Colonic mucosa (tissue), 4 donors: Measurements from ENCODE around the gene TOR1B. TPM values are rescaled to one million over a fixed set of nuclear protein-coding genes. Genes with fewer than 3 reads are reported as not detected.

Source experiments
- DNase-seq: peaks from one replicate; pipeline ENCODE4 v3.0.0-alpha.2; 2020
- H3K27ac ChIP-seq: fragments of 200-600 bp; one replicate; pipeline ENCODE4 v1.8.0; 2021
- H3K27me3 ChIP-seq: fragments of 200-600 bp; one replicate; pipeline ENCODE4 v1.8.0; 2021
- H3K36me3 ChIP-seq: fragments of 200-600 bp; one replicate; pipeline ENCODE4 v1.8.0; 2021
- H3K4me1 ChIP-seq: fragments of 200-600 bp; one replicate; pipeline ENCODE4 v1.8.0; 2021; ENCODE audit warnings: mild to moderate bottlenecking
- H3K4me3 ChIP-seq: fragments of 200-600 bp; one replicate; pipeline ENCODE4 v1.8.0; 2021
- H3K9ac ChIP-seq, 2 donors: one replicate each; pipeline ENCODE4 v1.7.0; 2013; ENCODE audit warnings: control low read depth in 2 of 2, low read depth in 2 of 2, low read length in 2 of 2
- H3K9me3 ChIP-seq: fragments of 200-600 bp; one replicate; pipeline ENCODE4 v1.8.0; 2021
- CTCF ChIP-seq: fragments of 200-600 bp; IDR thresholded peaks from one replicate; pipeline ENCODE4 v1.8.0; 2022; ENCODE audit warnings: antibody characterized with exemption, mild to moderate bottlenecking
- intact Hi-C: fragments of 100-400 bp; cut with DNase I; formaldehyde crosslinking; loops from one replicate; pipeline ENCODE4 v1.14.1; 2022
- total RNA-seq, 2 donors: library from RNA; stranded (reverse); fragmentation: NEBNext Ultra II Directional in 1 of 2; extraction: Animal tissue kit (Norgen Biotek cat#: 25700) in 1 of 2; gene quantifications; one replicate each; pipeline ENCODE4 v1.2.1, GENCODE V29; 2021
- donor health status: healthy.
- donor health status: DM: no; HTN: no; CAD: no.
- donor health status: DM: no; HTN: no; CAD: no.

Gene TOR1B
- total RNA-seq, 2 donors from 2014 or later = 49.0 to 60.8 TPM

GRCh38 chr9:129816501-129817435 is 13.8 kb downstream of the TOR1B start:
- H3K9ac ChIP-seq = no peak overlapping the region
- intact Hi-C loops = no loop called here
- no peaks in the 10 kb centered on the region for H3K36me3 ChIP-seq
- DNase-seq = no peak
- no peaks in the 10 kb centered on the region for H3K9me3 ChIP-seq
- TF ChIP-seq CTCF = no peak
- no peak overlapping the region for H3K27ac ChIP-seq
- peaks cover 4% of the 10 kb centered on the region for H3K4me1 ChIP-seq
- H3K27me3 ChIP-seq = no peaks in the 10 kb centered on the region
- H3K4me3 ChIP-seq = no peak overlapping the region

GRCh38 chr9:129822898-129823541 is 20.0 kb downstream of the TOR1B start:
- Histone ChIP-seq H3K27me3 (no peaks in the 10 kb centered on the region), H3K9me3 (no peaks in the 10 kb centered on the region), H3K4me1 (peaks cover 6% of the 10 kb centered on the region), H3K4me3 (peak overlapping the region; percentile 79), H3K36me3 (no peaks in the 10 kb centered on the region), H3K27ac (no peak overlapping the region), H3K9ac (peak overlapping the region; percentile 65 to 78)
- intact Hi-C loops = no loop called here
- DNase-seq = no peak
- TF ChIP-seq CTCF = no peak

GRCh38 chr9:129823542-129823934 is 20.6 kb downstream of the TOR1B start:
- H3K9ac ChIP-seq = peak overlapping the region; percentile 40 to 76
- H3K36me3 ChIP-seq = no peaks in the 10 kb centered on the region
- H3K27ac ChIP-seq = peak overlapping the region; percentile 63
- peak overlapping the region; percentile 79 for H3K4me3 ChIP-seq
- H3K27me3 ChIP-seq = no peaks in the 10 kb centered on the region
- H3K4me1 ChIP-seq = peaks cover 6% of the 10 kb centered on the region
- no peak for DNase-seq
- H3K9me3 ChIP-seq = no peaks in the 10 kb centered on the region
- intact Hi-C loops = no loop called here
- TF ChIP-seq CTCF = no peak

GRCh38 chr9:129823935-129824601 is 21.1 kb downstream of the TOR1B start, which contains the start of gene TOR1A:
TOR1A (minus strand) TSS chr9:129824136; CDS start chr9:129824085, 51 bp downstream.
- intact Hi-C loops = no loop called here
- H3K9ac ChIP-seq = peak within 1 kb of the TSS; percentile 76 to 78
- H3K4me1 ChIP-seq = peaks cover 6% of the 10 kb centered on the region
- H3K36me3 ChIP-seq = no peaks in the 10 kb centered on the region
- TF ChIP-seq CTCF = no peak
- no peaks in the 10 kb centered on the region for H3K9me3 ChIP-seq
- peak within 1 kb of the TSS; percentile 79 for H3K4me3 ChIP-seq
- peak within 1 kb of the TSS; percentile 63 for H3K27ac ChIP-seq
- H3K27me3 ChIP-seq = no peaks in the 10 kb centered on the region
- peak; percentile 96 for DNase-seq

GRCh38 chr9:129826344-129826743 is 23.4 kb downstream of the TOR1B start:
- intact Hi-C loops = no loop called here
- no peak overlapping the region for H3K9ac ChIP-seq
- no peak overlapping the region for H3K27ac ChIP-seq
- peaks cover 6% of the 10 kb centered on the region for H3K4me1 ChIP-seq
- no peak for DNase-seq
- H3K36me3 ChIP-seq = peaks cover 8% of the 10 kb centered on the region
- TF ChIP-seq CTCF = no peak
- no peak overlapping the region for H3K4me3 ChIP-seq
- H3K27me3 ChIP-seq = no peaks in the 10 kb centered on the region
- H3K9me3 ChIP-seq = no peaks in the 10 kb centered on the region
